OCI-LY3 (cell line): Measurements from ENCODE around the gene SH3RF3.

Experiments
- CTCF ChIP-seq: fragments of 200-600, 300-600 bp; sonication (generic); IDR thresholded peaks from 2 replicates; pipeline ENCODE4 v1.5.1; 2014; ENCODE audit warnings: antibody characterized with exemption, low read length, low read depth
- EZH2phosphoT487 ChIP-seq: fragments of 200-600 bp; shearing (Covaris generic); IDR thresholded peaks from 2 replicates; pipeline ENCODE4 v1.6.1; 2018; ENCODE audit warnings: antibody characterized with exemption, mixed run types, low read depth

- TF ChIP-seq CTCF = no peak
- no peak for TF ChIP-seq EZH2phosphoT487
These were observed 22.5 kb downstream of the SH3RF3 start for GRCh38 chr2:109151519-109151918.
